ENCODE results near the gene MAN2B2.

MAN2B2 gene

GRCh38 chr4:6574747-6575502 is at the start of gene MAN2B2:
TSS of gene MAN2B2 (plus strand) at chr4:6575189. CDS start at chr4:6575211, 22 bp downstream.
- H3K4me3 ChIP-seq (ENCODE audit: low read depth, low read length): peak within 1 kb of the TSS; percentile 96
- ChIA-PET CTCF (no interaction called here), POLR2A (interaction anchor here (0.9 to 1.0 kb wide), 2 partner anchors 12 to 33 kb away, joined by 3 to 4 read pairs; no protein-coding TSS in a partner anchor)
- peak; percentile 2 for TF ChIP-seq CTCF (IDR thresholded peaks at IDR 0.05; ENCODE audit: insufficient read depth, low read length, missing control alignments)
- DNase-seq (ENCODE audit: low read depth, low spot score): no peak

GRCh38 chr4:6525474-6525873 is 49.5 kb upstream of the MAN2B2 start:
- H3K4me3 ChIP-seq (ENCODE audit: low read depth, low read length): no peak overlapping the region
- TF ChIP-seq CTCF (IDR thresholded peaks at IDR 0.05; ENCODE audit: insufficient read depth, low read length, missing control alignments): no peak
- POLR2A ChIA-PET: no interaction called here
- no peak for DNase-seq (ENCODE audit: low read depth, low spot score)
- CTCF ChIA-PET: interaction anchor here (2.4 to 2.7 kb wide), 2 partner anchors 21 kb away, joined by 7 to 17 read pairs; no protein-coding TSS in a partner anchor

GRCh38 chr4:6526156-6526555 is 48.8 kb upstream of the MAN2B2 start:
- CTCF ChIA-PET: interaction anchor here (2.7 kb wide), 1 partner anchor 21 kb away, joined by 17 read pairs; no protein-coding TSS in a partner anchor
- POLR2A ChIA-PET: no interaction called here
- TF ChIP-seq CTCF (IDR thresholded peaks at IDR 0.05; ENCODE audit: insufficient read depth, low read length, missing control alignments): no peak
- DNase-seq (ENCODE audit: low read depth, low spot score): no peak
- H3K4me3 ChIP-seq (ENCODE audit: low read depth, low read length): no peak overlapping the region

GRCh38 chr4:6526671-6527091 is 48.3 kb upstream of the MAN2B2 start:
- CTCF ChIA-PET: interaction anchor here (2.7 kb wide), 1 partner anchor 20 kb away, joined by 17 read pairs; no protein-coding TSS in a partner anchor
- TF ChIP-seq CTCF (IDR thresholded peaks at IDR 0.05; ENCODE audit: insufficient read depth, low read length, missing control alignments): no peak
- POLR2A ChIA-PET: no interaction called here
- no peak for DNase-seq (ENCODE audit: low read depth, low spot score)
- no peak overlapping the region for H3K4me3 ChIP-seq (ENCODE audit: low read depth, low read length)

GRCh38 chr4:6527259-6527658 is 47.7 kb upstream of the MAN2B2 start:
- CTCF ChIA-PET: interaction anchor here (2.7 kb wide), 1 partner anchor 20 kb away, joined by 17 read pairs; no protein-coding TSS in a partner anchor
- DNase-seq (ENCODE audit: low read depth, low spot score): no peak
- POLR2A ChIA-PET: no interaction called here
- no peak for TF ChIP-seq CTCF (IDR thresholded peaks at IDR 0.05; ENCODE audit: insufficient read depth, low read length, missing control alignments)
- no peak overlapping the region for H3K4me3 ChIP-seq (ENCODE audit: low read depth, low read length)

Data from AG04449 (cell line).